WTC11 (cell line): ENCODE results near the gene CYP46A1. TPM values are rescaled to one million over a fixed set of nuclear protein-coding genes. Genes with fewer than 3 reads are reported as not detected.

Experiments
- ATAC-seq: fragments of 200-7000 bp; cut with Tn5 transposase; 2 replicates; pipeline ENCODE4 v1.10.0; 2021; ENCODE audit warnings: mild to moderate bottlenecking, moderate library complexity
- CTCF ChIA-PET: fragments of 300-600 bp; sonication (Branson Sonifier 250); formaldehyde crosslinking; loops from one replicate; lab custom pipeline; 2021; ENCODE audit warnings: antibody characterized with exemption; lab: Charles Lee
- POLR2A ChIA-PET: fragments of 350-600 bp; sonication (Branson Sonifier 250); formaldehyde crosslinking; loops from one replicate; lab custom pipeline; 2021; ENCODE audit warnings: antibody characterized with exemption; lab: Charles Lee
- DNase-seq: peaks from one replicate; pipeline ENCODE4 v3.0.0; 2021; ENCODE audit warnings: low spot score
- H3K27ac Mint-ChIP-seq: 2 replicates; pipeline ENCODE4 v1.8.0; 2021; ENCODE audit warnings: mixed read lengths
- H3K27me3 Mint-ChIP-seq: 2 replicates; pipeline ENCODE4 v1.8.0; 2021; ENCODE audit warnings: low read depth, mild to moderate bottlenecking, moderate library complexity, mixed read lengths
- H3K36me3 Mint-ChIP-seq: 2 replicates; pipeline ENCODE4 v1.8.0; 2021; ENCODE audit warnings: mixed read lengths
- H3K4me1 Mint-ChIP-seq: 2 replicates; pipeline ENCODE4 v1.8.0; 2022; ENCODE audit warnings: mixed read lengths
- H3K4me3 Mint-ChIP-seq: 2 replicates; pipeline ENCODE4 v1.8.0; 2021; ENCODE audit warnings: mild to moderate bottlenecking, moderate library complexity, mixed read lengths
- H3K9me3 Mint-ChIP-seq: 2 replicates; pipeline ENCODE4 v1.8.0; 2021; ENCODE audit warnings: mixed read lengths
- CREB1 ChIP-seq: sonication (generic); formaldehyde crosslinking; IDR thresholded peaks from 2 replicates; pipeline ENCODE4 v1.8.0; 2023; ENCODE audit warnings: mild to moderate bottlenecking, missing genetic modification reagents
- GTF2I ChIP-seq: fragments of 250-450 bp; sonication (Bioruptor Pico); conservative IDR thresholded peaks from 2 replicates; pipeline ENCODE4 v1.4.0; 2021; ENCODE audit warnings: mild to moderate bottlenecking
- JAZF1 ChIP-seq: fragments of 250-450 bp; sonication (Bioruptor Pico); IDR thresholded peaks from 2 replicates; pipeline ENCODE4 v1.9.0; 2021; ENCODE audit warnings: moderate library complexity, mild to moderate bottlenecking, inconsistent platforms
- JUN ChIP-seq: sonication (generic); formaldehyde crosslinking; IDR thresholded peaks from 2 replicates; pipeline ENCODE4 v1.8.0; 2023; ENCODE audit warnings: mild to moderate bottlenecking, missing genetic modification reagents
- MYBL2 ChIP-seq: sonication (generic); formaldehyde crosslinking; IDR thresholded peaks from 2 replicates; pipeline ENCODE4 v1.8.1; 2023; ENCODE audit warnings: mild to moderate bottlenecking, moderate library complexity, missing genetic modification reagents
- NFYB ChIP-seq: sonication (generic); formaldehyde crosslinking; conservative IDR thresholded peaks from 2 replicates; pipeline ENCODE4 v1.8.0; 2022; ENCODE audit warnings: low read depth, missing genetic modification reagents
- SMAD3 ChIP-seq: sonication (generic); formaldehyde crosslinking; IDR thresholded peaks from 2 replicates; pipeline ENCODE4 v1.8.0; 2022; ENCODE audit warnings: missing genetic modification reagents, mild to moderate bottlenecking, borderline replicate concordance
- SMAD4 ChIP-seq: sonication (generic); formaldehyde crosslinking; IDR thresholded peaks from 2 replicates; pipeline ENCODE4 v1.8.0; 2022; ENCODE audit warnings: mild to moderate bottlenecking, missing genetic modification reagents
- SP1 ChIP-seq: sonication (generic); formaldehyde crosslinking; conservative IDR thresholded peaks from 2 replicates; pipeline ENCODE4 v1.8.1; 2022; ENCODE audit warnings: missing genetic modification reagents
- ZBTB21 ChIP-seq: sonication (generic); formaldehyde crosslinking; IDR thresholded peaks from 2 replicates; pipeline ENCODE4 v1.8.1; 2023; ENCODE audit warnings: mild to moderate bottlenecking, missing genetic modification reagents, borderline replicate concordance
- ZNF219 ChIP-seq: sonication (generic); formaldehyde crosslinking; IDR thresholded peaks from 2 replicates; pipeline ENCODE4 v1.8.0; 2023; ENCODE audit warnings: missing genetic modification reagents, mild to moderate bottlenecking, borderline replicate concordance
- ZNF396 ChIP-seq: fragments of 250-450 bp; sonication (Bioruptor Pico); IDR thresholded peaks from 2 replicates; pipeline ENCODE4 v1.8.0; 2021; ENCODE audit warnings: mild to moderate bottlenecking, moderate library complexity, borderline replicate concordance
- ZNF671 ChIP-seq: fragments of 250-450 bp; sonication (Bioruptor Pico); IDR thresholded peaks from 2 replicates; pipeline ENCODE4 v1.8.0; 2021; ENCODE audit warnings: mild to moderate bottlenecking
- total RNA-seq: library from RNA; stranded (reverse); gene quantifications from 3 replicates; pipeline ENCODE4 v1.2.3, GENCODE V29; 2021
- TF ChIP-seq, protein P1 (sequence below): sonication (generic); formaldehyde crosslinking; IDR thresholded peaks from 2 replicates; pipeline ENCODE4 v1.8.1; 2022; ENCODE audit warnings: missing genetic modification reagents, borderline replicate concordance
- TF ChIP-seq, protein P2 (sequence below): fragments of 250-450 bp; sonication (Bioruptor Pico); IDR thresholded peaks from 2 replicates; pipeline ENCODE4 v1.9.0; 2021; ENCODE audit warnings: mild to moderate bottlenecking
- TF ChIP-seq, protein P3 (sequence below): fragments of 250-450 bp; sonication (Bioruptor Pico); IDR thresholded peaks from 2 replicates; pipeline ENCODE4 v1.9.0; 2021; ENCODE audit warnings: mild to moderate bottlenecking
- TF ChIP-seq, protein P4 (sequence below): sonication (generic); formaldehyde crosslinking; IDR thresholded peaks from 2 replicates; pipeline ENCODE4 v1.8.0; 2022; ENCODE audit warnings: mild to moderate bottlenecking, missing genetic modification reagents
- TF ChIP-seq, protein P5 (sequence below): sonication (generic); formaldehyde crosslinking; conservative IDR thresholded peaks from 2 replicates; pipeline ENCODE4 v1.8.1; 2023; ENCODE audit warnings: mild to moderate bottlenecking, low read depth, missing genetic modification reagents, moderate library complexity

The CYP46A1 gene
- total RNA-seq, 1 experiment from 2014 or later = 0.77 TPM

DNA sequence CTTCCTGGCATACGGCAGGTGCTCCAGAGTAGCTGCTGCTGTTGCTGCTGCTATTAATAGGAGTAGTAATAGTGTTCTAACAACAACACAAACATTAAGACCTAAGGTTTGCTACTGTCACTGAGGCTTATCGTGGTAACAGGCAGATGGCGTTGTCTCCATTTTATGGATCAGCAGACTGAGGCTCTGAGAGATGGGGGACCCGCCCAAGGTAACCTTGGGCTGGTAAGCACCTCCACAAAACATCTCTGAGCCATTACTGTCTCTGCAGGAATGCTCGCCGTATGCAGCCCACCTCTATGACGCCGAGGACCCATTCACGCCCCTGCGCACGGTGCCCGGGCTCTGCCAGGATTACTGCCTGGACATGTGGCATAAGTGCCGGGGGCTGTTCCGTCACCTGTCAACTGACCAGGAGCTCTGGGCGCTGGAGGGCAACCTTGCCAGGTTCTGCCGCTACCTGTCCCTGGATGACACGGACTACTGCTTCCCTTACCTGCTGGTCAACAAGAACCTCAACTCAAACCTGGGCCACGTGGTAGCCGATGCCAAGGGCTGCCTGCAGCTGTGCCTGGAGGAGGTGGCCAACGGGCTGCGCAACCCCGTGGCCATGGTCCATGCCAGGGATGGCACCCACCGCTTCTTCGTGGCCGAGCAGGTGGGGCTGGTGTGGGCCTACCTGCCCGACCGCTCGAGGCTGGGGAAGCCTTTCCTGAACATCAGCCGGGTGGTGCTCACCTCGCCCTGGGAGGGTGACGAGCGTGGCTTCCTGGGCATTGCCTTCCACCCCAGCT lies 31.9 kb upstream of the CYP46A1 start:
- H3K4me1 Mint-ChIP-seq = no peaks in the 10 kb centered on the region
- POLR2A ChIA-PET = no interaction called here
- H3K4me3 Mint-ChIP-seq = no peak overlapping the region
- DNase-seq = no peak
- CTCF ChIA-PET = interaction anchor here (1.3 kb wide), 1 partner anchor 24 kb away, joined by 6 read pairs; no protein-coding TSS in a partner anchor
- peaks cover 6% of the 10 kb centered on the region for H3K27me3 Mint-ChIP-seq
- TF ChIP-seq SMAD3 (CRISPR knock-in tag) (no peak), MYBL2 (CRISPR knock-in tag) (no peak), JUN (CRISPR knock-in tag) (no peak), NFYB (CRISPR knock-in tag) (no peak), JAZF1 (CRISPR knock-in tag) (no peak), CREB1 (CRISPR knock-in tag) (no peak), ZNF219 (no peak), GTF2I (CRISPR knock-in tag) (no peak), ZNF396 (no peak), ZNF671 (no peak), ZBTB21 (no peak), SP1 (CRISPR knock-in tag) (no peak), SMAD4 (CRISPR knock-in tag) (no peak)
- TF ChIP-seq, protein P1, sequence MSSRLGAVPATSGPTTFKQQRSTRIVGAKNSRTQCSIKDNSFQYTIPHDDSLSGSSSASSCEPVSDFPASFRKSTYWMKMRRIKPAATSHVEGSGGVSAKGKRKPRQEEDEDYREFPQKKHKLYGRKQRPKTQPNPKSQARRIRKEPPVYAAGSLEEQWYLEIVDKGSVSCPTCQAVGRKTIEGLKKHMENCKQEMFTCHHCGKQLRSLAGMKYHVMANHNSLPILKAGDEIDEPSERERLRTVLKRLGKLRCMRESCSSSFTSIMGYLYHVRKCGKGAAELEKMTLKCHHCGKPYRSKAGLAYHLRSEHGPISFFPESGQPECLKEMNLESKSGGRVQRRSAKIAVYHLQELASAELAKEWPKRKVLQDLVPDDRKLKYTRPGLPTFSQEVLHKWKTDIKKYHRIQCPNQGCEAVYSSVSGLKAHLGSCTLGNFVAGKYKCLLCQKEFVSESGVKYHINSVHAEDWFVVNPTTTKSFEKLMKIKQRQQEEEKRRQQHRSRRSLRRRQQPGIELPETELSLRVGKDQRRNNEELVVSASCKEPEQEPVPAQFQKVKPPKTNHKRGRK (CRISPR knock-in tag) = no peak
- TF ChIP-seq, protein P2, sequence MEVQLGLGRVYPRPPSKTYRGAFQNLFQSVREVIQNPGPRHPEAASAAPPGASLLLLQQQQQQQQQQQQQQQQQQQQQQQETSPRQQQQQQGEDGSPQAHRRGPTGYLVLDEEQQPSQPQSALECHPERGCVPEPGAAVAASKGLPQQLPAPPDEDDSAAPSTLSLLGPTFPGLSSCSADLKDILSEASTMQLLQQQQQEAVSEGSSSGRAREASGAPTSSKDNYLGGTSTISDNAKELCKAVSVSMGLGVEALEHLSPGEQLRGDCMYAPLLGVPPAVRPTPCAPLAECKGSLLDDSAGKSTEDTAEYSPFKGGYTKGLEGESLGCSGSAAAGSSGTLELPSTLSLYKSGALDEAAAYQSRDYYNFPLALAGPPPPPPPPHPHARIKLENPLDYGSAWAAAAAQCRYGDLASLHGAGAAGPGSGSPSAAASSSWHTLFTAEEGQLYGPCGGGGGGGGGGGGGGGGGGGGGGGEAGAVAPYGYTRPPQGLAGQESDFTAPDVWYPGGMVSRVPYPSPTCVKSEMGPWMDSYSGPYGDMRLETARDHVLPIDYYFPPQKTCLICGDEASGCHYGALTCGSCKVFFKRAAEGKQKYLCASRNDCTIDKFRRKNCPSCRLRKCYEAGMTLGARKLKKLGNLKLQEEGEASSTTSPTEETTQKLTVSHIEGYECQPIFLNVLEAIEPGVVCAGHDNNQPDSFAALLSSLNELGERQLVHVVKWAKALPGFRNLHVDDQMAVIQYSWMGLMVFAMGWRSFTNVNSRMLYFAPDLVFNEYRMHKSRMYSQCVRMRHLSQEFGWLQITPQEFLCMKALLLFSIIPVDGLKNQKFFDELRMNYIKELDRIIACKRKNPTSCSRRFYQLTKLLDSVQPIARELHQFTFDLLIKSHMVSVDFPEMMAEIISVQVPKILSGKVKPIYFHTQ (CRISPR knock-in tag) = no peak
- TF ChIP-seq, protein P3, sequence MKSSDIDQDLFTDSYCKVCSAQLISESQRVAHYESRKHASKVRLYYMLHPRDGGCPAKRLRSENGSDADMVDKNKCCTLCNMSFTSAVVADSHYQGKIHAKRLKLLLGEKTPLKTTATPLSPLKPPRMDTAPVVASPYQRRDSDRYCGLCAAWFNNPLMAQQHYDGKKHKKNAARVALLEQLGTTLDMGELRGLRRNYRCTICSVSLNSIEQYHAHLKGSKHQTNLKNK (CRISPR knock-in tag) = no peak
- TF ChIP-seq, protein P4, sequence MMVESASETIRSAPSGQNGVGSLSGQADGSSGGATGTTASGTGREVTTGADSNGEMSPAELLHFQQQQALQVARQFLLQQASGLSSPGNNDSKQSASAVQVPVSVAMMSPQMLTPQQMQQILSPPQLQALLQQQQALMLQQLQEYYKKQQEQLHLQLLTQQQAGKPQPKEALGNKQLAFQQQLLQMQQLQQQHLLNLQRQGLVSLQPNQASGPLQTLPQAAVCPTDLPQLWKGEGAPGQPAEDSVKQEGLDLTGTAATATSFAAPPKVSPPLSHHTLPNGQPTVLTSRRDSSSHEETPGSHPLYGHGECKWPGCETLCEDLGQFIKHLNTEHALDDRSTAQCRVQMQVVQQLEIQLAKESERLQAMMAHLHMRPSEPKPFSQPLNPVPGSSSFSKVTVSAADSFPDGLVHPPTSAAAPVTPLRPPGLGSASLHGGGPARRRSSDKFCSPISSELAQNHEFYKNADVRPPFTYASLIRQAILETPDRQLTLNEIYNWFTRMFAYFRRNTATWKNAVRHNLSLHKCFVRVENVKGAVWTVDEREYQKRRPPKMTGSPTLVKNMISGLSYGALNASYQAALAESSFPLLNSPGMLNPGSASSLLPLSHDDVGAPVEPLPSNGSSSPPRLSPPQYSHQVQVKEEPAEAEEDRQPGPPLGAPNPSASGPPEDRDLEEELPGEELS (CRISPR knock-in tag) = no peak
- TF ChIP-seq, protein P5, sequence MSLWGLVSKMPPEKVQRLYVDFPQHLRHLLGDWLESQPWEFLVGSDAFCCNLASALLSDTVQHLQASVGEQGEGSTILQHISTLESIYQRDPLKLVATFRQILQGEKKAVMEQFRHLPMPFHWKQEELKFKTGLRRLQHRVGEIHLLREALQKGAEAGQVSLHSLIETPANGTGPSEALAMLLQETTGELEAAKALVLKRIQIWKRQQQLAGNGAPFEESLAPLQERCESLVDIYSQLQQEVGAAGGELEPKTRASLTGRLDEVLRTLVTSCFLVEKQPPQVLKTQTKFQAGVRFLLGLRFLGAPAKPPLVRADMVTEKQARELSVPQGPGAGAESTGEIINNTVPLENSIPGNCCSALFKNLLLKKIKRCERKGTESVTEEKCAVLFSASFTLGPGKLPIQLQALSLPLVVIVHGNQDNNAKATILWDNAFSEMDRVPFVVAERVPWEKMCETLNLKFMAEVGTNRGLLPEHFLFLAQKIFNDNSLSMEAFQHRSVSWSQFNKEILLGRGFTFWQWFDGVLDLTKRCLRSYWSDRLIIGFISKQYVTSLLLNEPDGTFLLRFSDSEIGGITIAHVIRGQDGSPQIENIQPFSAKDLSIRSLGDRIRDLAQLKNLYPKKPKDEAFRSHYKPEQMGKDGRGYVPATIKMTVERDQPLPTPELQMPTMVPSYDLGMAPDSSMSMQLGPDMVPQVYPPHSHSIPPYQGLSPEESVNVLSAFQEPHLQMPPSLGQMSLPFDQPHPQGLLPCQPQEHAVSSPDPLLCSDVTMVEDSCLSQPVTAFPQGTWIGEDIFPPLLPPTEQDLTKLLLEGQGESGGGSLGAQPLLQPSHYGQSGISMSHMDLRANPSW (CRISPR knock-in tag) = no peak
- no peaks in the 10 kb centered on the region for H3K9me3 Mint-ChIP-seq
- H3K36me3 Mint-ChIP-seq = no peaks in the 10 kb centered on the region
- H3K27ac Mint-ChIP-seq = no peak overlapping the region
- no peak for ATAC-seq
